Measurements from ENCODE around the gene PRKAG1.

GRCh38 chr12:48996794-48997718, 21.5 kb downstream of the PRKAG1 start:
- TF ChIP-seq POLR2AphosphoS5 (IDR thresholded peaks at IDR 0.05; ENCODE audit: borderline replicate concordance, low read depth, low read length) (no peak; the same call in 1 of the 2 replicates), EZH2 (IDR thresholded peaks at IDR 0.05) (no peak)
